AG04450 (cell line): ENCODE measurements around the gene COMMD1. TPM values are rescaled to one million over a fixed set of nuclear protein-coding genes. Genes with fewer than 3 reads are reported as not detected.
"Not testable (repeated sequence)": the region's sequence is repeated elsewhere in the genome, so short reads cannot be mapped to it uniquely, and the experiment has no call there.

ENCODE experiments used
- CTCF ChIA-PET: fragments of 300-600, 350-600 bp; formaldehyde crosslinking; extraction: SDS; loops from one replicate; lab custom pipeline; 2022; ENCODE audit warnings: antibody characterized with exemption, inconsistent platforms; lab: Charles Lee
- POLR2A ChIA-PET: fragments of 350-600 bp; formaldehyde crosslinking; extraction: SDS; loops from one replicate; lab custom pipeline; 2021; ENCODE audit warnings: antibody characterized with exemption, inconsistent platforms; lab: Yijun Ruan, JAX
- DNase-seq: peaks from one replicate; pipeline ENCODE4 v3.0.0-alpha.2; 2011; ENCODE audit warnings: low read depth, low spot score
- H3K27ac ChIP-seq: one replicate; pipeline ENCODE4 v1.5.1; 2012; ENCODE audit warnings: low read depth, low read length, control low read depth
- H3K27me3 ChIP-seq: one replicate; pipeline ENCODE4 v1.6.0; 2012; ENCODE audit warnings: low read length; ENCODE audit not compliant: control insufficient read depth, insufficient read depth
- H3K4me3 ChIP-seq: 2 replicates; pipeline ENCODE4 v1.5.1; 2011; ENCODE audit warnings: mild to moderate bottlenecking, low read depth, low read length, control low read depth
- H3K9me3 ChIP-seq: 2 replicates; pipeline ENCODE4 v1.5.1; 2012; ENCODE audit warnings: low read length; ENCODE audit not compliant: control insufficient read depth, insufficient read depth
- polyA plus RNA-seq: library from polyadenylated mRNA; depleted of rRNA; stranded (reverse); fragments of >200 nt; gene quantifications from 2 replicates; pipeline ENCODE4 v1.2.3, GENCODE V29; 2011
- TF ChIP-seq, protein P1 (sequence below): IDR thresholded peaks from 2 replicates; pipeline ENCODE4 v1.5.1; 2011; ENCODE audit warnings: low read depth, low read length, control low read depth, inconsistent platforms

COMMD1 gene
- polyA plus RNA-seq, 1 experiment: 59.9 TPM

- no peaks in the 10 kb centered on the region for H3K9me3 ChIP-seq
- POLR2A ChIA-PET: no interaction called here
- TF ChIP-seq, protein P1, sequence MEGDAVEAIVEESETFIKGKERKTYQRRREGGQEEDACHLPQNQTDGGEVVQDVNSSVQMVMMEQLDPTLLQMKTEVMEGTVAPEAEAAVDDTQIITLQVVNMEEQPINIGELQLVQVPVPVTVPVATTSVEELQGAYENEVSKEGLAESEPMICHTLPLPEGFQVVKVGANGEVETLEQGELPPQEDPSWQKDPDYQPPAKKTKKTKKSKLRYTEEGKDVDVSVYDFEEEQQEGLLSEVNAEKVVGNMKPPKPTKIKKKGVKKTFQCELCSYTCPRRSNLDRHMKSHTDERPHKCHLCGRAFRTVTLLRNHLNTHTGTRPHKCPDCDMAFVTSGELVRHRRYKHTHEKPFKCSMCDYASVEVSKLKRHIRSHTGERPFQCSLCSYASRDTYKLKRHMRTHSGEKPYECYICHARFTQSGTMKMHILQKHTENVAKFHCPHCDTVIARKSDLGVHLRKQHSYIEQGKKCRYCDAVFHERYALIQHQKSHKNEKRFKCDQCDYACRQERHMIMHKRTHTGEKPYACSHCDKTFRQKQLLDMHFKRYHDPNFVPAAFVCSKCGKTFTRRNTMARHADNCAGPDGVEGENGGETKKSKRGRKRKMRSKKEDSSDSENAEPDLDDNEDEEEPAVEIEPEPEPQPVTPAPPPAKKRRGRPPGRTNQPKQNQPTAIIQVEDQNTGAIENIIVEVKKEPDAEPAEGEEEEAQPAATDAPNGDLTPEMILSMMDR: no peak
- H3K27ac ChIP-seq: no peak overlapping the region
- H3K4me3 ChIP-seq: no peak overlapping the region
- H3K27me3 ChIP-seq: no peaks in the 10 kb centered on the region
- no peak for DNase-seq
- CTCF ChIA-PET: interaction anchor here (1.2 kb wide), 1 partner anchor 9 kb away, joined by 4 read pairs; no protein-coding TSS in a partner anchor
These were observed 96.0 kb downstream of the COMMD1 start for GRCh38 chr2:62001431-62001830.

- H3K27ac ChIP-seq, DNase-seq, H3K9me3 ChIP-seq, H3K4me3 ChIP-seq, CTCF ChIA-PET, H3K27me3 ChIP-seq: not testable (repeated sequence)
- POLR2A ChIA-PET: interaction anchor here (0.6 kb wide), 1 partner anchor 763 kb away, joined by 9 read pairs; no protein-coding TSS in a partner anchor
These were observed 99.0 kb downstream of the COMMD1 start for GRCh38 chr2:62004428-62004827.

GRCh38 chr2:62007555-62007954 is 102.1 kb downstream of the COMMD1 start:
- CTCF ChIA-PET: interaction anchor here (1.1 kb wide), 1 partner anchor 14 kb away, joined by 5 read pairs; no protein-coding TSS in a partner anchor

GRCh38 chr2:62010632-62011256 is 105.3 kb downstream of the COMMD1 start:
- TF ChIP-seq, protein P1: no peak
- H3K27ac ChIP-seq: no peak overlapping the region
- POLR2A ChIA-PET: no interaction called here
- H3K4me3 ChIP-seq: no peak overlapping the region
- no peak for DNase-seq
- no peaks in the 10 kb centered on the region for H3K9me3 ChIP-seq
- CTCF ChIA-PET: no interaction called here
- H3K27me3 ChIP-seq: no peaks in the 10 kb centered on the region

More at GRCh38 chr2:62007555-62007954, 102.1 kb downstream of the COMMD1 start:
- H3K4me3 ChIP-seq: no peak overlapping the region
- H3K27ac ChIP-seq: no peak overlapping the region
- POLR2A ChIA-PET: interaction anchor here (0.7 kb wide), 1 partner anchor 26 kb away, joined by 3 read pairs; no protein-coding TSS in a partner anchor
- no peaks in the 10 kb centered on the region for H3K9me3 ChIP-seq
- no peaks in the 10 kb centered on the region for H3K27me3 ChIP-seq
- DNase-seq: no peak
- TF ChIP-seq, protein P1: no peak

DNA sequence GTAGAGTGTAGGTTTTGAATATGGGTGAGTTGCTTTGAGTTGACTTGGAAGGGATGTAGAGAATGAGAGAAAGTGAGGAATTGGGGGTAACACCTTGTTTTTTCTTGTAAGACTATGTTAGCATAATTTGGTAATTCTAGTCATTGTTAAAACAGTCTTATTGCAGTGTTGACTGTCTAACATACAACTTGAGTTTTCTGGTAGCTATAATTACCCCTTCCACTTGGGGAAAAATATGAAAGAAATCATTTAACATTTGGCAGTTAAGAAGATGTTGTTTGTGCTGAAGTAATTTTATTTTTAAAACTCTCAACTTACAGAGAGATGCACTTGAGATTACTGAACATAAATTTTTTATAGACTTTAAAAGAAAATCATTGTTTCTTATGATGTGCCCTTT is 108.2 kb downstream of the COMMD1 start:
- no peak for DNase-seq
- no peak overlapping the region for H3K4me3 ChIP-seq
- TF ChIP-seq, protein P1: no peak
- no peaks in the 10 kb centered on the region for H3K27me3 ChIP-seq
- H3K27ac ChIP-seq: no peak overlapping the region
- POLR2A ChIA-PET: no interaction called here
- CTCF ChIA-PET: interaction anchor here (0.6 to 1.8 kb wide), 2 partner anchors 14 to 20 kb away, joined by 3 to 8 read pairs; no protein-coding TSS in a partner anchor
- no peaks in the 10 kb centered on the region for H3K9me3 ChIP-seq
